IPS-20b (cell line): Measurements from ENCODE around the gene DIRAS1.

ENCODE experiments used
- H3K27ac ChIP-seq: one replicate; pipeline ENCODE4 v1.5.1; 2013; ENCODE audit warnings: low read length
- H3K27me3 ChIP-seq: 2 replicates; pipeline ENCODE4 v1.6.1; 2013; ENCODE audit warnings: mild to moderate bottlenecking, low read length, inconsistent platforms; ENCODE audit not compliant: insufficient read depth
- H3K36me3 ChIP-seq: 2 replicates; pipeline ENCODE4 v1.6.1; 2013; ENCODE audit warnings: low read depth, mild to moderate bottlenecking, inconsistent platforms, low read length, moderate library complexity; ENCODE audit not compliant: insufficient read depth
- H3K4me1 ChIP-seq: 2 replicates; pipeline ENCODE4 v1.6.1; 2013; ENCODE audit warnings: mild to moderate bottlenecking, control low read depth, inconsistent platforms, low read length, moderate library complexity; ENCODE audit not compliant: insufficient read depth
- H3K4me3 ChIP-seq: 2 replicates; pipeline ENCODE4 v1.5.1; 2013; ENCODE audit warnings: mild to moderate bottlenecking, low read length, inconsistent platforms
- H3K9ac ChIP-seq: 2 replicates; pipeline ENCODE4 v1.6.1; 2013; ENCODE audit warnings: low read depth, mild to moderate bottlenecking, inconsistent platforms, low read length, moderate library complexity
- H3K9me3 ChIP-seq: 2 replicates; pipeline ENCODE4 v1.6.1; 2013; ENCODE audit warnings: mild to moderate bottlenecking, low read depth, low read length, inconsistent platforms; ENCODE audit not compliant: insufficient read depth

DIRAS1 gene

DNA sequence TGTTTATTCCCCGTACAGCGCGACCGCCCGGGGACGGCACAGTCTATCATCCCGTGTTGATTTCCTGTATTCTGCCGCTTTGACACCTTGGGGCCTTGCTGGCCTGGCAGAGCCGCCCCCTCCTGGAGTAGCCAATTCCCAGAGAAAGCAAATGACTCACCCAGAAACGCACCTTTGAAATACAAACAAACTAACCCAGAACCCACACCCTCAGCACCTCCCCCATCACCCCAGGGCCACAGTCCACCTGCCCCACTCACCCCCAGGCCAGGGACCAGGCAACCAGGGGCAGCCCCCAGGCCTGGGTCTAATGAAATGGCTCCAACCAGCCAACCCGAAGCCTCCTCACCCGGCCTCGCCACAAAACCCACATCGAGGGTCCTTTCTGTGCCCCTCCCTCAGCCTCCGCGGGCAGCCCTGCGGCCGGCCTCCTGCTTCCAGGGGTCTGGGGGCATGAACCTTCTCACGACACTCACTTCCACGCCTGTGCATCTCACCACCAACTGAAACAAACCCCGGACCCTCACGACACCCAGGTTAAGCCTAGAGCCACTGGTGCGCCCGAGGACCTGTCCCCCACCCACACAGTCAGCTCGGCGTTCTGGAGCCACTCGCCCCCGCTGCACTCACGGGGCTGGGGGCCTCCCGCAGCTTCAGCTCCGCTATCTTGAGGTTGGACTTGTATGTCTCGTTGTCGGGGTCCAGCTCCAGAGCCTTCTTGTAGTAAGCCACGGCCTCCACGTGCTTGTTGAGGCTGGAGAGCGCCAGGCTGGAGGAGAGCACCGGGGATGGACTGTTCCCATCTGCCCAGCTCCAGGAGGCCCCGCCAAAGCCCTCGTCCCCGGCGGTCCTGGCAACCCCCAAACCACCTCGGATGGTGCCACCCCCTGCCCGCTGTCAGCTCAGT, 41.0 kb upstream of the DIRAS1 start:
- no peaks in the 10 kb centered on the region for H3K4me1 ChIP-seq
- no peaks in the 10 kb centered on the region for H3K9me3 ChIP-seq
- H3K27ac ChIP-seq, result no peak overlapping the region
- H3K27me3 ChIP-seq, result no peaks in the 10 kb centered on the region
- no peak overlapping the region for H3K9ac ChIP-seq
- peaks cover 83% of the 10 kb centered on the region for H3K36me3 ChIP-seq
- no peak overlapping the region for H3K4me3 ChIP-seq

DNA sequence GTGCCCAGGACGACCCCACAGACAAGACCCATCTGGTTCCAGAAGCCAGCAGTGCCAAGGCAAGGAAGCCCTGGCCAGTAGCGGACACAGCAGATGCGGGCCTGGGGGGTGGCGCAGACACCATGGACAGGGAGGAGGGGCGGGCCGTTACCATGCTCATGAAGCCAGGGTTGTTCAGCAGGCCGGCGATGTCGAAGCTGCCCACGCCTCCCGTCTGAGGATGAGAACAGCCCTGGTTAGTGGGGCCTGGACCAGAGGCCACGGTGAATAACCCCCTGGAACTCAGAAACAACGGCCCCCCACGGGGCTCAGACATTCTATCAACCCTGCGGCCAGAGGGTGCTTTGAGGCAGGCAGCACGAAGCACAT, 40.1 kb upstream of the DIRAS1 start:
- Histone ChIP-seq H3K4me3 (no peak overlapping the region), H3K27me3 (no peaks in the 10 kb centered on the region), H3K9me3 (no peaks in the 10 kb centered on the region), H3K36me3 (peaks cover 76% of the 10 kb centered on the region), H3K9ac (no peak overlapping the region), H3K4me1 (no peaks in the 10 kb centered on the region), H3K27ac (no peak overlapping the region)

DNA sequence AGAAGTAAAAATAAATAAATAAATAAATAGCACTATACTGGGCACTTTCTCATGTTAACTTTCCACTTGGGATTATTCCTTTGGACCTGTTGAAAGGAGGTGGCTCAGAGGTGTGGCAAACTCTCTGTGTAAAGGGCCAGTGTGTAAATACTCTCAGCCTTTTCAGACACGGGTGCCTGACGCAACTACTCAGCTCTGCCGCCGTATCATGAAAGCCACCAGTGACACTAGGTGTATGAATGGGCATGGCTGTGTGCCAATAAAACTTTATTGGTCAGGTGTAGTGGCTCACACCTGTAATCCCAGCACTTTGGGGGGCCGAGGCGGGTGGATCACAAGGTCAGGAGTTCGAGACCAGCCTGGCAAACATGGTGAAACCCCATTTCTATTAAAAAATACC, 38.8 kb upstream of the DIRAS1 start:
- H3K4me3 ChIP-seq, result no peak overlapping the region
- no peak overlapping the region for H3K27ac ChIP-seq
- no peaks in the 10 kb centered on the region for H3K9me3 ChIP-seq
- H3K27me3 ChIP-seq, result no peaks in the 10 kb centered on the region
- H3K9ac ChIP-seq, result no peak overlapping the region
- peaks cover 75% of the 10 kb centered on the region for H3K36me3 ChIP-seq
- no peaks in the 10 kb centered on the region for H3K4me1 ChIP-seq

DNA sequence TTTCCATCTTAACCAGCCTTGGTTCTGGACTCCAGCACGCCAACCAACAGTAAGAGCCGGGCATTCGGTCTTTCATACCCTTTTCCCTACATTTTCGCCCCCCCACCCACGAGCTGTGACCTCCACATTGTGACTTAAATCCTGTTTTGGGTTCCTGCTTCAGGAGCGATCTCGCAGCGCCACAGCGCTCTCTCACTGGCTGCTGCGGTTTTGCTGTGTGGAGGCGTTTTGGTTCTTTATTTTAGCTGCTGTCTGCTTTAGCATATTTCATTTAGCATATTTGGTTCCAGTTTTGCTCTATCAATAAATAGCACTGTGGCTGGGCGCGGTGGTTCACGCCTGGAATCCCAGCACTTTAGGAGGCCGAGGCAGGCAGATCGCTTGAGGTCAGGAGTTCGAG, 38.2 kb upstream of the DIRAS1 start:
- Histone ChIP-seq H3K4me1 (no peaks in the 10 kb centered on the region), H3K27ac (no peak overlapping the region), H3K4me3 (no peak overlapping the region), H3K36me3 (peaks cover 74% of the 10 kb centered on the region), H3K9ac (no peak overlapping the region), H3K27me3 (no peaks in the 10 kb centered on the region), H3K9me3 (no peaks in the 10 kb centered on the region)

DNA sequence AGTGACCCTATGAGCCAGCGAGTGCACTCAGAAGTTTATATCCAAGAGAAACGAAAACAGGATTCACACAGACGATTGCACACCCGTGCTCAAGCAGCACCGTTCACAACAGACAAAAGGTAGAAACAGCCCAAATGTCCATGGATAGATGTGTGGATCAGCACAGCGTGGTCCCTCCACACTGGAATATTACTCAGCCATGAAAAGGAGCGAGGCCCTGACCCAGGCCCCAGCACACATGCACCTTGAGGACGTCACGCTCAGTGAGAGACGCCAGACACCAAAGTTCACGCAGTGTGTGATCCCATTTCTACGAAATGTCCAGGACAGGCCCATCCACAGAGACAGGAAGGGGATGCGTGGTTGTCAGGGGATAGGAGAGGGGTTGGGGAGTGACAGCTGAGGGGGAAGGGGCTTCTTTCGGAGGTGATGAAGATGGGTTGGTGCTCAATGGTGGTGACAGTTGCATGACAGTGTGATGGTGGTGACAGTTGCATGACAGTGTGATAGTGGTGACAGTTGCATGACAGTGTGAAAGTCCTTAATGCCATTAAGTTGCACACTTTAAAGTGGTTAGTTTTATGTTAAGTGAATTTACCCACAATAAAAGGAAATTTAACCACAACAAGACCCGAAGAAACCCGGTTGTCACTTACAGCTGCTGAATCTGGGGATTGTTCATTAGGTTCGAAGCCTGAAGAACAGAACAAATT, 37.6 kb upstream of the DIRAS1 start:
- peaks cover 74% of the 10 kb centered on the region for H3K36me3 ChIP-seq

DNA sequence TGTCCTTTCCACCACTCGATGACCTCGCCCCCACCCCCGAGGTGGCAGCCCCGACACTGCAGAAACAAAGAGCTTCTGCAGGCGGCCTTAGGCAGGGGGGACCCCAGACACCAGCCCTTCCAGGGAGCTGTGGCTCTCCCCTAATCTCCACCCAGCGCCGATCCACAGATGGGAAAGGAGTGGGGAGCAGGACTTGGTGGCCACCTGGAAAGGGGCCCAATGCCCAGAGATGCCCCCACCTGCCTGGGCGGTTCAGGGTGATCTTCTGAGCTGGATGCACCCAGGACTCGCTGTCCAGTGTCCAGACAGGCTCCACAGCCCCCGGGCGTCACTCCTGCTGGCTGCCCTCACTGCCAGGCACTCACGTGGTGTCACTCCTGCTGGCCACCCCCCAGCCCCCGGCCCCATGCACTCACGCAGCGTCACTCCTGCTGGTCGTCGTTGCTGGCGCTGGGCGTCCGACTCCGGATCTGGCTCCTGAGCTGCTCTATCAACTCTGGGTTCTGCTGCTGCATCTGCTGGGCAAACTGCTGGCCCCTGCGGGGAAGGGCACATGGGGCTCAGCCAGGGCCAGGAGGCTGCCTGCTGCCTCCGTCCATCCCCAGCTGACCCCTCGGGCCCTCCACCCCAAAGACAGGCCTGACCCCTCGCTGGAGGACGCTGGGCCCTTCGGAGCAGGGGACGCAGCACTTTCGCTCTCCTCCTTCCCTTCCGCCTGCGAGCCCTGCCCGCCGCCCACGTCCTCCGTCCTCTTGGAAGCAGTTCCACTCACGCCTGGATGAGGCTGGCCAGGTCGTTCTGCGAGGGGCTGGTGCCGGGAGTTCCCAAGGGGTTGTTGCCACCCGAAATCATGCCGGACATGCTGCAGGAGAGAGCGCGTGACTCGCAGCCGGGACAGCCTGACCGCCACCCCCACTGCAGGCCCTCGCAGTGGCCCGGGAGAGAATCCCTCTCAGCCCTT, 36.0 kb upstream of the DIRAS1 start:
- H3K4me1 ChIP-seq, result no peaks in the 10 kb centered on the region
- H3K27ac ChIP-seq, result no peak overlapping the region
- H3K27me3 ChIP-seq, result no peaks in the 10 kb centered on the region
- H3K36me3 ChIP-seq, result peaks cover 65% of the 10 kb centered on the region
- no peaks in the 10 kb centered on the region for H3K9me3 ChIP-seq
- H3K9ac ChIP-seq, result no peak overlapping the region
- H3K4me3 ChIP-seq, result no peak overlapping the region

More for the DNA sequence above, 37.6 kb upstream of the DIRAS1 start:
- Histone ChIP-seq H3K4me3 (no peak overlapping the region), H3K27ac (no peak overlapping the region), H3K9ac (no peak overlapping the region), H3K27me3 (no peaks in the 10 kb centered on the region), H3K4me1 (no peaks in the 10 kb centered on the region), H3K9me3 (no peaks in the 10 kb centered on the region)

DNA sequence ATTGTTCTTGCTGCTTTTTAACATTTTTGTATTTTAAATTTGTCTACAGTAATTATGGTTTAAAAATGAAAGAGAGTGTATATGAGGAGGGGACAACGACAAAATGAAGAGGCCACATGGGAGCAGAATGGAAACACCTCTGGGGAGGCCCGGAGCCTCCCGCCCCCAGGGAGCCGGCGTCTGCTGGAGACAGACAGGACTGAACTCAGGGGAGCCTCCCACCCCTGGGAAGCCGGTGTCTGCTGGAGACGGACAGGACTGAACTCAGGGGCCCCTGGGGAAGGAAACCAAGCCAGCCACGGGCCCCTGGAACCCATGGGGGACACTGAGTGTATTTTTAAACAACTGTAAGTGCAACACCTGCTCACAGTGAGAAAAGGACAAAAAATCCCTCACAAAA, 35.3 kb upstream of the DIRAS1 start:
- Histone ChIP-seq H3K27me3 (no peaks in the 10 kb centered on the region), H3K9me3 (no peaks in the 10 kb centered on the region), H3K36me3 (peaks cover 59% of the 10 kb centered on the region), H3K27ac (no peak overlapping the region), H3K4me1 (no peaks in the 10 kb centered on the region), H3K9ac (no peak overlapping the region), H3K4me3 (no peak overlapping the region)

DNA sequence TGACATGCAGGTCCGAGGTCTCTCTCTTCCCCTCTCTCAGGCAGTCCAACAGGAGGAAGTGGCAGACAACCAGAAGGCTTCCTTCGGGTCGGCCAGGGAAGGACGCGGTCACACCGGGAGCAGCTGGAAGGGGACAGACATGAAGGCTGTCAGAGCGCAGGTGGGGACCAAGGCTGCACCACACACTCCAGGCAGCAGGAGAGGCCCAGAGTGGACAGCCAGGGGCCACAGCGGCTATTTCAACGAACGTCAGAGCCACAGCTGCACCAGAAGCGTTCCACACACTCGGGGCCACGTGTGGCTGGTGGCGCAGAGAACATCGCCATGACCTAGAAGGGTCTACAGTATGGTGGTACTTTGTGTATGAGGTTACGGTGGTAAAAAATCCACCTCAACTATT, 34.6 kb upstream of the DIRAS1 start:
- H3K27ac ChIP-seq, result no peak overlapping the region
- H3K9ac ChIP-seq, result no peak overlapping the region
- H3K4me3 ChIP-seq, result no peak overlapping the region
- H3K4me1 ChIP-seq, result no peaks in the 10 kb centered on the region
- no peaks in the 10 kb centered on the region for H3K27me3 ChIP-seq
- no peaks in the 10 kb centered on the region for H3K9me3 ChIP-seq
- H3K36me3 ChIP-seq, result peaks cover 53% of the 10 kb centered on the region

DNA sequence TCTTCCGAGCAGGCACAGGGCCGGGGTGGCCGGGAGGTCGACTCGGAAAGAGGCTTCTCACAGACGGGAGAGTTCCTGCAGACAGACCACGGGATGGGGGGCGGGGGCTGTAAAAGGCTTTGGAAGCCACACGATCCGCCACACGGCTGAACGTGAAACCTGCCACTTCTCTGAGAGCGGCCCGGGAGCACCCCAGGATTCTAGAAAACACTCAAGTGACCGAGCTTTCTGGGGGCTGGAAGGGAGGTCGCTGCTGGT, 34.2 kb upstream of the DIRAS1 start:
- Histone ChIP-seq H3K9ac (no peak overlapping the region), H3K4me1 (no peaks in the 10 kb centered on the region), H3K36me3 (peaks cover 48% of the 10 kb centered on the region), H3K27me3 (no peaks in the 10 kb centered on the region), H3K4me3 (no peak overlapping the region), H3K27ac (no peak overlapping the region), H3K9me3 (no peaks in the 10 kb centered on the region)

DNA sequence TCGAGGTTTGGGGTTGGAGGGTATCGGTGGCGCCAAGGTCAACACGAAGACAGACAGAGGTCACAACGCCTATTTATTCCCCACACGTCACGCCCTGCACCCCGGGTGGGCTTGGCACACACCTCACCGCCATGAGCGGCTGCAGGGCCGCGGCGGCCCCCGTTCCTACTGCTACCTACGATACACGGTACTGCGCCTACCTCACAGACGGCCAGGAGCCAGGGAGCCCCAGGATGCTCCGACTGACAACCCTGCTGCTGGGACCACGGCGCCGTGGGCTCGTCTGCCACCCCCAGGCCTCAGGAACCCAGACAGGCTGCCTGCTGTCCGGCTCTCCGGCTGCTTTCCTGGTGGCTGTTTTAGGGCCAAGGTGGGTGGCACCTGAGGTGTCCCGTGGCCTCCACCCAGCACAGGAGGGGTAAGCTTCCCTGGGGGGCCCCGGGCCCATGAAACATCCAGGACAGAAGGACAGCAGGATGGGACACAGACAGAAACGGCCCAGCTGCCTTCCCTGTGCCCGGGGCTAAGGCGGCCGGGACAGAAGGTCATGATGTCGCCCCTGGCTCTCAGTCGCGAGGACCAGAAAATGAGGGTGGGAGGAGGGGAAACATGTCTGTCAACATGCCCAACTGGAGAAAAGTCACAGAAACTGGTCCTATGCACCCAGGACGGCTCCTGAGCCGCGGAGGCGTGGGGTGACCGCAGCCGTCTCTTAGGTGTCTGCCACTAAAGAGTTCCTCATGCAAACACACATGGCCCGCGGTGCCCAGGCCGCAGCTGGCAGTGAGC, 33.7 kb upstream of the DIRAS1 start:
- no peaks in the 10 kb centered on the region for H3K27me3 ChIP-seq
- H3K9ac ChIP-seq, result no peak overlapping the region
- no peaks in the 10 kb centered on the region for H3K4me1 ChIP-seq
- H3K4me3 ChIP-seq, result no peak overlapping the region
- peaks cover 48% of the 10 kb centered on the region for H3K36me3 ChIP-seq
- no peaks in the 10 kb centered on the region for H3K9me3 ChIP-seq
- H3K27ac ChIP-seq, result no peak overlapping the region

DNA sequence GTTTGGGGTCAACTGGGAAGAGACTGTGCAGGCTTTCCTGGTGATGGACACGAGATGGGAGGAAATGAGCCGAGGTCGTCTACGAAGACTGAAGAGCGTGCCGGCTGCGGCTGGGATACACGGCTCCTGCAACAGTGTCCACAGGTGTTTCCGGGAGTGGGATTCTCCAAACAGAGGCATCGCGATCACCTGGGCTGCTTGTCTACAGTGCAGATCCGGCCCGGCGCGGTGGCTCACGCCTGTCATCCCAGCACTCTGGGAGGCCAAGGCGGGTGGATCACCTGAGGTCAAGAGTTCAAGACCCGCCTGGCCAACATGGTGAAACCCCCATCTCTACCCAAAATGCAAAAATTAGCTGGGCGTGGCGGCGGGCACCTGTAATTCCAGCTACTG, 30.3 kb upstream of the DIRAS1 start:
- no peak overlapping the region for H3K27ac ChIP-seq
- H3K9ac ChIP-seq, result no peak overlapping the region

More for the DNA sequence above, 30.3 kb upstream of the DIRAS1 start:
- Histone ChIP-seq H3K27me3 (peaks cover 10% of the 10 kb centered on the region), H3K9me3 (no peaks in the 10 kb centered on the region), H3K4me1 (no peaks in the 10 kb centered on the region), H3K36me3 (peaks cover 29% of the 10 kb centered on the region), H3K4me3 (no peak overlapping the region)
